GM23338 (cell line): ENCODE results near the gene ZNF587.

Experiments used
- CREB1 ChIP-seq: fragments of 250-450 bp; sonication (Bioruptor Pico); IDR thresholded peaks from 2 replicates; pipeline ENCODE4 v1.5.0; 2020; ENCODE audit warnings: low read depth, mild to moderate bottlenecking, moderate library complexity
- CTCF ChIP-seq, 2 experiments: fragments of 200-600 bp in 1 of 2; sonication (generic) in 1 of 2; conservative IDR thresholded peaks; 2 replicates each; pipeline versions ENCODE4 v1.5.1 to v1.6.1; 2016 to 2017; ENCODE audit warnings: antibody characterized with exemption in 2 of 2, low read depth in 2 of 2, mild to moderate bottlenecking in 2 of 2, moderate library complexity in 1 of 2
- ETS1 ChIP-seq: IDR thresholded peaks from 2 replicates; pipeline ENCODE4 v1.6.1; 2016; ENCODE audit warnings: antibody characterized with exemption
- EZH2 ChIP-seq: fragments of 200-600 bp; sonication (generic); IDR thresholded peaks from one replicate; pipeline ENCODE4 v1.8.0; 2017; ENCODE audit warnings: antibody characterized with exemption, mild to moderate bottlenecking, low read depth; ENCODE audit not compliant: unreplicated experiment
- EZH2phosphoT487 ChIP-seq: fragments of 200-600 bp; sonication (generic); IDR thresholded peaks from one replicate; pipeline ENCODE4 v1.8.1; 2018; ENCODE audit warnings: antibody characterized with exemption; ENCODE audit not compliant: unreplicated experiment
- JUNB ChIP-seq: IDR thresholded peaks from one replicate; pipeline ENCODE4 v1.6.1; 2016; ENCODE audit warnings: antibody characterized with exemption; ENCODE audit not compliant: unreplicated experiment
- NANOG ChIP-seq: IDR thresholded peaks from 2 replicates; pipeline ENCODE4 v1.6.1; 2016; ENCODE audit warnings: antibody characterized with exemption, borderline replicate concordance
- POLR2AphosphoS5 ChIP-seq: IDR thresholded peaks from 2 replicates; pipeline ENCODE4 v1.6.1; 2016; ENCODE audit warnings: antibody characterized with exemption, low read depth
- STAT1 ChIP-seq: IDR thresholded peaks from one replicate; pipeline ENCODE4 v1.6.1; 2016; ENCODE audit warnings: antibody characterized with exemption; ENCODE audit not compliant: unreplicated experiment
- ZNF114 ChIP-seq: fragments of 250-450 bp; sonication (Bioruptor Pico); IDR thresholded peaks from 2 replicates; pipeline ENCODE4 v1.5.0; 2020; ENCODE audit warnings: mild to moderate bottlenecking, moderate library complexity
- ZNF331 ChIP-seq: fragments of 250-450 bp; sonication (Bioruptor Pico); IDR thresholded peaks from 2 replicates; pipeline ENCODE4 v1.5.0; 2020; ENCODE audit warnings: low read depth, mild to moderate bottlenecking, moderate library complexity
- ZNF462 ChIP-seq: fragments of 250-450 bp; sonication (Bioruptor Pico); IDR thresholded peaks from 2 replicates; pipeline ENCODE4 v1.5.0; 2020; ENCODE audit warnings: mild to moderate bottlenecking, moderate library complexity
- TF ChIP-seq, protein P1 (sequence below): IDR thresholded peaks from one replicate; pipeline ENCODE4 v1.6.1; 2018; ENCODE audit warnings: antibody characterized with exemption; ENCODE audit not compliant: unreplicated experiment

DNA sequence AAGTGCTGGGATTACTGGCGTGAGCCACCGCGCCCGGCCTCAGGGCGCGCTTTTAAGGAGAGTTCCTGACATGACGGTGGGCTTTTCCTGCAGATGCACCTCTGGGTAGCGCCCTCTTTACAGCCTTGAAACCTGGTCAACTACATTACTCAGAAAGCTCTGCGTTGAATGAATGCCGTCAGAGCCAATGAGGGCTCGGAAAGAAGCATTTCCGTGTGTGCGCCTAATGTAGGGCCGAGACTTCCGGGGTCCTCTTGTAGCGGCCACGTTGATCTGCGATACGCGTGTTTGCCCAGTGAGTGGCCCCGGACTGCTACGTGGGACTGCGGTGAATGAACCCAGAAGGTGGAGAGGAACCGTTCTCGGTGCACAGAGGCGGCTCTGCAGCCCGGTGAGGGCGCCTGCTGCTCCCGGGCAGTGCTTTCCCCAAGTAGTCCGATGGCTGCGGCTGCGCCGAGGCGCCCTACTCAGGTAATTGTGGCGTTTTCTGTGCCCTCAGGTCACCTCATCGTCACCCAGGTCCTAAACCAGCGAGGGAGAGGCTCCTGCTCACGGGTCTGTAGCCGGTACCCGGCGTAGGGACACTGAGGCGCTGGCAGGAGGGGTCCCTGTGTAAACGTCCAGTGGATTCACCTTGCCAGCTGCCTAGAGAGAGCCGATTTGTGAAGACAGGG is 30.0 kb upstream of the ZNF587 start:
- no peak for TF ChIP-seq ZNF114 (CRISPR knock-in tag)
- TF ChIP-seq, protein P1, sequence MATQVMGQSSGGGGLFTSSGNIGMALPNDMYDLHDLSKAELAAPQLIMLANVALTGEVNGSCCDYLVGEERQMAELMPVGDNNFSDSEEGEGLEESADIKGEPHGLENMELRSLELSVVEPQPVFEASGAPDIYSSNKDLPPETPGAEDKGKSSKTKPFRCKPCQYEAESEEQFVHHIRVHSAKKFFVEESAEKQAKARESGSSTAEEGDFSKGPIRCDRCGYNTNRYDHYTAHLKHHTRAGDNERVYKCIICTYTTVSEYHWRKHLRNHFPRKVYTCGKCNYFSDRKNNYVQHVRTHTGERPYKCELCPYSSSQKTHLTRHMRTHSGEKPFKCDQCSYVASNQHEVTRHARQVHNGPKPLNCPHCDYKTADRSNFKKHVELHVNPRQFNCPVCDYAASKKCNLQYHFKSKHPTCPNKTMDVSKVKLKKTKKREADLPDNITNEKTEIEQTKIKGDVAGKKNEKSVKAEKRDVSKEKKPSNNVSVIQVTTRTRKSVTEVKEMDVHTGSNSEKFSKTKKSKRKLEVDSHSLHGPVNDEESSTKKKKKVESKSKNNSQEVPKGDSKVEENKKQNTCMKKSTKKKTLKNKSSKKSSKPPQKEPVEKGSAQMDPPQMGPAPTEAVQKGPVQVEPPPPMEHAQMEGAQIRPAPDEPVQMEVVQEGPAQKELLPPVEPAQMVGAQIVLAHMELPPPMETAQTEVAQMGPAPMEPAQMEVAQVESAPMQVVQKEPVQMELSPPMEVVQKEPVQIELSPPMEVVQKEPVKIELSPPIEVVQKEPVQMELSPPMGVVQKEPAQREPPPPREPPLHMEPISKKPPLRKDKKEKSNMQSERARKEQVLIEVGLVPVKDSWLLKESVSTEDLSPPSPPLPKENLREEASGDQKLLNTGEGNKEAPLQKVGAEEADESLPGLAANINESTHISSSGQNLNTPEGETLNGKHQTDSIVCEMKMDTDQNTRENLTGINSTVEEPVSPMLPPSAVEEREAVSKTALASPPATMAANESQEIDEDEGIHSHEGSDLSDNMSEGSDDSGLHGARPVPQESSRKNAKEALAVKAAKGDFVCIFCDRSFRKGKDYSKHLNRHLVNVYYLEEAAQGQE: no peak
- TF ChIP-seq CTCF (conservative IDR thresholded peaks at IDR 0.05; ENCODE audit: low read depth in 2 of 2): peak in 1 of 2 experiments; percentile 36; a peak in 2 of 4 replicates
- TF ChIP-seq POLR2AphosphoS5: peak; percentile 87
- no peak for TF ChIP-seq EZH2phosphoT487
- TF ChIP-seq ETS1: peak; percentile 81
- TF ChIP-seq EZH2: no peak
- TF ChIP-seq ZNF462: no peak
- TF ChIP-seq JUNB: no peak
- TF ChIP-seq ZNF331: no peak
- peak; percentile 51; the same call in 1 of the 2 replicates for TF ChIP-seq CREB1 (CRISPR knock-in tag)
- no peak for TF ChIP-seq STAT1
- no peak for TF ChIP-seq NANOG
